ENCODE measurements around the gene CFAP52.
"Not testable (repeated sequence)": the region's sequence is repeated elsewhere in the genome, so short reads cannot be mapped to it uniquely, and the experiment has no call there.

Gene CFAP52

GRCh38 chr17:9553596-9553995 is 22.8 kb upstream of the CFAP52 start:
- DNase-seq (ENCODE audit: extremely low read depth, low read depth), result no peak
- no peak for TF ChIP-seq CTCF (IDR thresholded peaks at IDR 0.05; ENCODE audit: low read depth, low read length)

GRCh38 chr17:9554715-9555114 is 21.7 kb upstream of the CFAP52 start:
- peak; percentile 37 for TF ChIP-seq CTCF (IDR thresholded peaks at IDR 0.05; ENCODE audit: low read depth, low read length)
- not testable (repeated sequence) for DNase-seq (ENCODE audit: extremely low read depth, low read depth)

GRCh38 chr17:9557161-9557755 is 19.2 kb upstream of the CFAP52 start:
- TF ChIP-seq CTCF (IDR thresholded peaks at IDR 0.05; ENCODE audit: low read depth, low read length), result no peak

GRCh38 chr17:9557857-9558256 is 18.6 kb upstream of the CFAP52 start:
- no peak for DNase-seq (ENCODE audit: extremely low read depth, low read depth)
- TF ChIP-seq CTCF (IDR thresholded peaks at IDR 0.05; ENCODE audit: low read depth, low read length), result no peak

More at GRCh38 chr17:9557161-9557755, 19.2 kb upstream of the CFAP52 start:
- no peak for DNase-seq (ENCODE audit: extremely low read depth, low read depth)

GRCh38 chr17:9564104-9564503 is 12.3 kb upstream of the CFAP52 start:
- TF ChIP-seq CTCF (IDR thresholded peaks at IDR 0.05; ENCODE audit: low read depth, low read length), result no peak
- DNase-seq (ENCODE audit: extremely low read depth, low read depth), result no peak

- no peak for TF ChIP-seq CTCF (IDR thresholded peaks at IDR 0.05; ENCODE audit: low read depth, low read length)
These were observed 10.4 kb upstream of the CFAP52 start for GRCh38 chr17:9566067-9566466.

GRCh38 chr17:9566739-9567138 is 9.7 kb upstream of the CFAP52 start:
- DNase-seq (ENCODE audit: extremely low read depth, low read depth), result not testable (repeated sequence)

More at GRCh38 chr17:9566067-9566466, 10.4 kb upstream of the CFAP52 start:
- DNase-seq (ENCODE audit: extremely low read depth, low read depth), result no peak

DNA sequence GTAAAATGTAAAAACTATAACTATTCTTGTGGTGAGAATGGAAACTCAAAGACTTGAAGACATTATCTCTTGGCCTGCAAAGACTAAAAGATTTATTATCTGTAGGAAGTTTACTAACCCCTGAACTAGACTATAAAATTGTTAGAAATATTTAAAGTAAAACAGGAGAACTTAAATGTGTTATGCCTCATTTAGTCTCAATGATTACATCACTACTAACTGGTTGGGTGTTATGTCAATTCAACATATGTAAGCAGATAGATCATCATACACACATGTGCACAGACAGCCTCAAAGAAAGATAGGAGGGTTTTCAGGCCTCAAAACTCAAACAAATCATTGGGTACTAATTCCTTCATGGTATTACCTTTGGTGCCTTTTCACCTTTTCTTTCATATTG is 8.4 kb upstream of the CFAP52 start:
- no peak for TF ChIP-seq CTCF (IDR thresholded peaks at IDR 0.05; ENCODE audit: low read depth, low read length)
- no peak for DNase-seq (ENCODE audit: extremely low read depth, low read depth)
